Progenitor cell of endocrine pancreas (in vitro differentiated cells): Measurements from ENCODE around the gene SOX4. TPM values are rescaled to one million over a fixed set of nuclear protein-coding genes. Genes with fewer than 3 reads are reported as not detected.

Source experiments
- DNase-seq: peaks from one replicate; pipeline ENCODE4 v3.0.0; 2021; ENCODE audit warnings: low spot score; ENCODE audit not compliant: unreplicated experiment
- H3K27ac Mint-ChIP-seq: 2 replicates; pipeline ENCODE4 v1.8.0; 2021; ENCODE audit warnings: mild to moderate bottlenecking, moderate library complexity, mixed read lengths
- H3K27me3 Mint-ChIP-seq: 2 replicates; pipeline ENCODE4 v1.8.0; 2021; ENCODE audit warnings: mixed read lengths
- H3K36me3 Mint-ChIP-seq: 2 replicates; pipeline ENCODE4 v1.8.0; 2022; ENCODE audit warnings: mixed read lengths; ENCODE audit not compliant: insufficient read depth
- H3K4me1 Mint-ChIP-seq: 2 replicates; pipeline ENCODE4 v1.8.0; 2021; ENCODE audit warnings: low read depth, mixed read lengths
- H3K4me3 Mint-ChIP-seq: 2 replicates; pipeline ENCODE4 v1.8.0; 2021; ENCODE audit warnings: low read depth, mild to moderate bottlenecking, moderate library complexity, mixed read lengths
- H3K9me3 Mint-ChIP-seq: 2 replicates; pipeline ENCODE4 v1.8.0; 2021; ENCODE audit warnings: low read depth, mixed read lengths
- total RNA-seq: library from RNA; stranded (reverse); gene quantifications from 2 replicates; pipeline ENCODE4 v1.2.1, GENCODE V29; 2021
- TF ChIP-seq, protein P1 (sequence below): fragments of 200-600 bp; sonication (generic); IDR thresholded peaks from one replicate; pipeline ENCODE4 v1.5.0; 2021; ENCODE audit warnings: antibody characterized with exemption, mild to moderate bottlenecking; ENCODE audit not compliant: unreplicated experiment

SOX4 gene
- total RNA-seq, 1 donor from 2014 or later = 293 TPM

DNA sequence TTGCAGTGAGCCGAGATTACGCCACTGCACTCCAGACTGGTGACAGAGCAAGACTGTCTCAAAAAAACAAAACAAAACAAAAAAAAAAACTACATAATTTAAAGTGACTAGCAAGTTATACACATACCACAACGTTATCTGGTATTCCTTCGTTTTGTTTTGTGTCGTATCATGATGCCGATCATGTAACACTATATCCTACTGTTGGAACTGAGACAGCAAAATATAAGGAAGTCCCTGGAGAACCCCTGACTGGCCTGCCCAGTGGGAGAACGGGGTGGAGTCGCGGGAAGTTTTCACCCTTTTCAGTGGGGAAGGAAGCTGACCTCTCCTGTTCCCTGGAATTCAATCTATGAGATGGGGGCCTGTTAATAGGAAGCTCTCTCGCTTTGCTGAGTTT lies 15.1 kb downstream of the SOX4 start:
- no peak overlapping the region for H3K27ac Mint-ChIP-seq
- DNase-seq = no peak
- H3K4me3 Mint-ChIP-seq = no peak overlapping the region
- TF ChIP-seq, protein P1, sequence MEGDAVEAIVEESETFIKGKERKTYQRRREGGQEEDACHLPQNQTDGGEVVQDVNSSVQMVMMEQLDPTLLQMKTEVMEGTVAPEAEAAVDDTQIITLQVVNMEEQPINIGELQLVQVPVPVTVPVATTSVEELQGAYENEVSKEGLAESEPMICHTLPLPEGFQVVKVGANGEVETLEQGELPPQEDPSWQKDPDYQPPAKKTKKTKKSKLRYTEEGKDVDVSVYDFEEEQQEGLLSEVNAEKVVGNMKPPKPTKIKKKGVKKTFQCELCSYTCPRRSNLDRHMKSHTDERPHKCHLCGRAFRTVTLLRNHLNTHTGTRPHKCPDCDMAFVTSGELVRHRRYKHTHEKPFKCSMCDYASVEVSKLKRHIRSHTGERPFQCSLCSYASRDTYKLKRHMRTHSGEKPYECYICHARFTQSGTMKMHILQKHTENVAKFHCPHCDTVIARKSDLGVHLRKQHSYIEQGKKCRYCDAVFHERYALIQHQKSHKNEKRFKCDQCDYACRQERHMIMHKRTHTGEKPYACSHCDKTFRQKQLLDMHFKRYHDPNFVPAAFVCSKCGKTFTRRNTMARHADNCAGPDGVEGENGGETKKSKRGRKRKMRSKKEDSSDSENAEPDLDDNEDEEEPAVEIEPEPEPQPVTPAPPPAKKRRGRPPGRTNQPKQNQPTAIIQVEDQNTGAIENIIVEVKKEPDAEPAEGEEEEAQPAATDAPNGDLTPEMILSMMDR = no peak
- H3K27me3 Mint-ChIP-seq = no peaks in the 10 kb centered on the region
- peaks cover 21% of the 10 kb centered on the region for H3K4me1 Mint-ChIP-seq
- peaks cover 7% of the 10 kb centered on the region for H3K36me3 Mint-ChIP-seq
- H3K9me3 Mint-ChIP-seq = peaks cover 10% of the 10 kb centered on the region

DNA sequence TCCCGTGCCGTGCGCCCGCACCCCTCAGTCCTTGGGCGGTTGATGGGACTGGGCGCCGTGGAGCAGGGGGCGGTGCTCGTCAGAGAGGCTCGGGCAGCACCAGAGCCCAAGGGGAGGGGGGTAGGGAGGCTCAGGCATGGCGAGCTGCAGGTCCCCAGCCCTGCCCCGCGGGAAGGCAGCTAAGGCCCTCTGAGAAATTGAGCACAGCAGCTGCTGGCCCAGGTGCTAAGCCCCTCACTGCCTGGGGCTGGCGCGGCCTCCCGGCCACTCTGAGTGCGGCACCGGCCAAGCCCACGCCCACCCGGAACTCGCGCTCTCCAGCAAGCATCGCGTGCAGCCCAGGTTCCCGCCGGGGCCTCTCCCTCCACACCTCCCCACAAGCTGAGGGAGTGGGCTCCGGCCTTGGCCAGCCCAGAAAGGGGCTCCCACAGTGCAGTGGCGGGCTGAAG lies 16.4 kb downstream of the SOX4 start:
- Mint-ChIP-seq H3K4me1 (peaks cover 13% of the 10 kb centered on the region), H3K27me3 (no peaks in the 10 kb centered on the region), H3K4me3 (no peak overlapping the region), H3K9me3 (peaks cover 10% of the 10 kb centered on the region), H3K36me3 (peaks cover 7% of the 10 kb centered on the region), H3K27ac (no peak overlapping the region)
- DNase-seq = no peak
- TF ChIP-seq, protein P1 = no peak

- TF ChIP-seq, protein P1 = no peak
- peaks cover 13% of the 10 kb centered on the region for H3K4me1 Mint-ChIP-seq
- H3K27ac Mint-ChIP-seq = no peak overlapping the region
- H3K4me3 Mint-ChIP-seq = no peak overlapping the region
- H3K9me3 Mint-ChIP-seq = peaks cover 10% of the 10 kb centered on the region
- DNase-seq = no peak
- H3K27me3 Mint-ChIP-seq = no peaks in the 10 kb centered on the region
- peaks cover 6% of the 10 kb centered on the region for H3K36me3 Mint-ChIP-seq
These were observed 16.8 kb downstream of the SOX4 start for GRCh38 chr6:21610341-21610740.

- TF ChIP-seq, protein P1 = no peak
- H3K27me3 Mint-ChIP-seq = no peaks in the 10 kb centered on the region
These were observed 17.9 kb downstream of the SOX4 start for GRCh38 chr6:21611485-21611884.

DNA sequence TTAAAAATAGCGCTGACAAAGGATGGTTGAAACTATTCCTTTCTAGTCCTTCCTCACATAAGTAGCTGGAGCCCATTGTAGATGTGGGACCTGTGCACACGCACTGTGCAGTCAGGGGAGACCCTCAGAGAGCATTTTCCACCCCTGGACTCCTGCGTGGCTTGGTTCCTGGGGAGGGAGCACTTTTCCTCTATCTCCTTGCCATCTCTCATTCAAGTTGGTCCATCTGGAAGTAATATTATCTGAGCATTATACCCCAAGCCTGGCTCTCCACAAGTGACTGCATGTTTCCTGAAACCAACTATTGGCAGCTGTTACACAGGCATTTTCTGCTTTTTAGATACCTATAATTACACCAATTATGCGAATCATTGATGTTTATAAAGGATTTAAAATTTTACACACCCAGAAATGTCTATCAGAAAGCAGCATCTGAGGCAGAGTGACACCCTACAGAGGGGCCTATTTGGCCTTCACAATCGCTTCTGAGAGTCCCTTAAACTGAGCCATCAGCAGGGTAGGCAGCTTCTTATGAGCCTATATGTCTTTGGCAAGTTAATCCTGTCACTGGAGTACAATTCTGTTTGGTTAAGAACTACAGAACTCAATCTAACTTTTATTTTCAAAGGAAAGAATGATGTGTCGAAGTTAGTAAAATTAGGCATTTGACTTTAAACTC lies 18.7 kb downstream of the SOX4 start:
- Mint-ChIP-seq H3K27me3 (no peaks in the 10 kb centered on the region), H3K27ac (no peak overlapping the region), H3K4me1 (peaks cover 20% of the 10 kb centered on the region), H3K9me3 (peaks cover 6% of the 10 kb centered on the region), H3K4me3 (no peak overlapping the region), H3K36me3 (peaks cover 4% of the 10 kb centered on the region)
- no peak for DNase-seq
- TF ChIP-seq, protein P1 = no peak

More at GRCh38 chr6:21611485-21611884, 17.9 kb downstream of the SOX4 start:
- H3K4me3 Mint-ChIP-seq = no peak overlapping the region
- H3K36me3 Mint-ChIP-seq = peaks cover 6% of the 10 kb centered on the region
- H3K4me1 Mint-ChIP-seq = peaks cover 20% of the 10 kb centered on the region
- no peak overlapping the region for H3K27ac Mint-ChIP-seq
- peaks cover 10% of the 10 kb centered on the region for H3K9me3 Mint-ChIP-seq
- no peak for DNase-seq
